HEK293 (cell line): ENCODE data around the gene HOXD1.

ENCODE experiments used
- BCL11B ChIP-seq: fragments of 450-650 bp; formaldehyde crosslinking; IDR thresholded peaks from 2 replicates; pipeline ENCODE4 v1.5.1; 2016; ENCODE audit warnings: low read depth, missing biosample characterization, missing genetic modification characterization
- FEZF1 ChIP-seq: fragments of 450-650 bp; formaldehyde crosslinking; IDR thresholded peaks from 2 replicates; pipeline ENCODE4 v1.5.1; 2016; ENCODE audit warnings: missing biosample characterization, missing genetic modification characterization
- IKZF3 ChIP-seq: fragments of 450-650 bp; IDR thresholded peaks from 2 replicates; pipeline ENCODE4 v1.5.0; 2018; ENCODE audit warnings: missing biosample characterization, mild to moderate bottlenecking, missing genetic modification characterization, moderate library complexity
- KLF16 ChIP-seq: fragments of 450-650 bp; formaldehyde crosslinking; IDR thresholded peaks from 2 replicates; pipeline ENCODE4 v1.5.1; 2017; ENCODE audit warnings: missing biosample characterization, missing genetic modification characterization
- KLF7 ChIP-seq: fragments of 450-650 bp; formaldehyde crosslinking; IDR thresholded peaks from 2 replicates; pipeline ENCODE4 v1.5.1; 2016; ENCODE audit warnings: missing biosample characterization, missing genetic modification characterization, borderline replicate concordance
- OSR2 ChIP-seq: fragments of 450-650 bp; formaldehyde crosslinking; IDR thresholded peaks from 2 replicates; pipeline ENCODE4 v1.5.1; 2016; ENCODE audit warnings: missing biosample characterization, missing genetic modification characterization
- REPIN1 ChIP-seq: fragments of 450-650 bp; formaldehyde crosslinking; IDR thresholded peaks from 2 replicates; pipeline ENCODE4 v1.5.1; 2017; ENCODE audit warnings: missing biosample characterization, missing genetic modification characterization, low read depth
- SP2 ChIP-seq: fragments of 450-650 bp; formaldehyde crosslinking; IDR thresholded peaks from 2 replicates; pipeline ENCODE4 v1.5.1; 2016; ENCODE audit warnings: missing biosample characterization, missing genetic modification characterization
- SP7 ChIP-seq: fragments of 450-650 bp; formaldehyde crosslinking; IDR thresholded peaks from 2 replicates; pipeline ENCODE4 v1.5.1; 2016; ENCODE audit warnings: missing biosample characterization, missing genetic modification characterization
- WT1 ChIP-seq: fragments of 450-650 bp; formaldehyde crosslinking; IDR thresholded peaks from 2 replicates; pipeline ENCODE4 v1.5.1; 2016; ENCODE audit warnings: missing biosample characterization, missing genetic modification characterization
- ZBTB17 ChIP-seq: fragments of 450-650 bp; formaldehyde crosslinking; IDR thresholded peaks from 2 replicates; pipeline ENCODE4 v1.5.1; 2016; ENCODE audit warnings: missing biosample characterization, missing genetic modification characterization
- ZBTB20 ChIP-seq: fragments of 450-650 bp; formaldehyde crosslinking; IDR thresholded peaks from 2 replicates; pipeline ENCODE4 v1.5.1; 2016; ENCODE audit warnings: missing biosample characterization, missing genetic modification characterization
- ZFP3 ChIP-seq: fragments of 450-650 bp; formaldehyde crosslinking; IDR thresholded peaks from 2 replicates; pipeline ENCODE4 v1.5.1; 2016; ENCODE audit warnings: low read depth, missing biosample characterization, missing genetic modification characterization
- ZNF2 ChIP-seq: fragments of 450-650 bp; formaldehyde crosslinking; IDR thresholded peaks from 2 replicates; pipeline ENCODE4 v1.5.1; 2016; ENCODE audit warnings: missing biosample characterization, missing genetic modification characterization
- ZNF266 ChIP-seq: fragments of 450-650 bp; formaldehyde crosslinking; IDR thresholded peaks from 2 replicates; pipeline ENCODE4 v1.5.1; 2016; ENCODE audit warnings: missing biosample characterization, missing genetic modification characterization, low read depth
- ZNF274 ChIP-seq, 2 experiments: fragments of 200-500 bp in 1 of 2; fragments of 450-650 bp in 1 of 2; sonication (Bioruptor generic) in 1 of 2; formaldehyde crosslinking in 1 of 2; IDR thresholded peaks; 2 replicates each; pipeline versions ENCODE4 v1.5.1 to v1.6.1; 2014 to 2016; ENCODE audit warnings: borderline replicate concordance in 1 of 2, inconsistent platforms in 1 of 2, low read length in 1 of 2, missing biosample characterization in 1 of 2, missing genetic modification characterization in 1 of 2
- ZNF341 ChIP-seq: fragments of 450-650 bp; formaldehyde crosslinking; IDR thresholded peaks from 2 replicates; pipeline ENCODE4; 2016; ENCODE audit warnings: low read depth, missing biosample characterization, missing genetic modification characterization
- ZNF354C ChIP-seq: fragments of 450-650 bp; formaldehyde crosslinking; IDR thresholded peaks from 2 replicates; pipeline ENCODE4 v1.5.1; 2016; ENCODE audit warnings: missing biosample characterization, missing genetic modification characterization, low read depth, borderline replicate concordance
- ZNF366 ChIP-seq: fragments of 450-650 bp; formaldehyde crosslinking; conservative IDR thresholded peaks from 2 replicates; pipeline ENCODE4 v1.5.1; 2016; ENCODE audit warnings: missing biosample characterization, missing genetic modification characterization
- ZNF426 ChIP-seq: fragments of 450-650 bp; formaldehyde crosslinking; IDR thresholded peaks from 2 replicates; pipeline ENCODE4 v1.5.1; 2017; ENCODE audit warnings: missing biosample characterization, missing genetic modification characterization, mild to moderate bottlenecking, inconsistent platforms, moderate library complexity
- ZNF518A ChIP-seq: fragments of 450-650 bp; formaldehyde crosslinking; conservative IDR thresholded peaks from 2 replicates; pipeline ENCODE4 v1.5.1; 2016; ENCODE audit warnings: low read depth, missing biosample characterization, missing genetic modification characterization
- ZNF544 ChIP-seq: fragments of 450-650 bp; formaldehyde crosslinking; IDR thresholded peaks from 2 replicates; pipeline ENCODE4 v1.5.0; 2017; ENCODE audit warnings: missing biosample characterization, missing genetic modification characterization
- ZNF571 ChIP-seq: fragments of 450-650 bp; formaldehyde crosslinking; IDR thresholded peaks from 2 replicates; pipeline ENCODE4 v1.5.0; 2017; ENCODE audit warnings: missing biosample characterization, missing genetic modification characterization
- ZNF596 ChIP-seq: fragments of 450-650 bp; IDR thresholded peaks from 2 replicates; pipeline ENCODE4 v1.5.0; 2018; ENCODE audit warnings: missing biosample characterization, mild to moderate bottlenecking, missing genetic modification characterization, moderate library complexity
- ZNF623 ChIP-seq: fragments of 450-650 bp; formaldehyde crosslinking; IDR thresholded peaks from 2 replicates; pipeline ENCODE4 v1.5.1; 2016; ENCODE audit warnings: missing biosample characterization, missing genetic modification characterization
- ZNF660 ChIP-seq: fragments of 450-650 bp; IDR thresholded peaks from 2 replicates; pipeline ENCODE4 v1.5.1; 2018; ENCODE audit warnings: missing biosample characterization, mild to moderate bottlenecking, missing genetic modification characterization
- ZNF768 ChIP-seq: fragments of 450-650 bp; formaldehyde crosslinking; IDR thresholded peaks from 2 replicates; pipeline ENCODE4 v1.5.1; 2018; ENCODE audit warnings: missing biosample characterization, mild to moderate bottlenecking, missing genetic modification characterization
- ZNF785 ChIP-seq: fragments of 450-650 bp; formaldehyde crosslinking; IDR thresholded peaks from 2 replicates; pipeline ENCODE4 v1.5.1; 2016; ENCODE audit warnings: missing biosample characterization, missing genetic modification characterization
- ZNF843 ChIP-seq: fragments of 450-650 bp; formaldehyde crosslinking; IDR thresholded peaks from 2 replicates; pipeline ENCODE4 v1.5.1; 2016; ENCODE audit warnings: missing biosample characterization, missing genetic modification characterization
- ZSCAN30 ChIP-seq: fragments of 450-650 bp; IDR thresholded peaks from 2 replicates; pipeline ENCODE4 v1.5.1; 2018; ENCODE audit warnings: missing biosample characterization, mild to moderate bottlenecking, missing genetic modification characterization, moderate library complexity
- ZXDB ChIP-seq: fragments of 450-650 bp; formaldehyde crosslinking; IDR thresholded peaks from 2 replicates; pipeline ENCODE4 v1.5.1; 2016; ENCODE audit warnings: missing biosample characterization, missing genetic modification characterization
- TF ChIP-seq, protein P1 (sequence below): fragments of 450-650 bp; formaldehyde crosslinking; IDR thresholded peaks from 2 replicates; pipeline ENCODE4 v1.5.1; 2017; ENCODE audit warnings: missing biosample characterization, missing genetic modification characterization
- TF ChIP-seq, protein P2 (sequence below): fragments of 450-650 bp; formaldehyde crosslinking; IDR thresholded peaks from 2 replicates; pipeline ENCODE4 v1.5.1; 2017; ENCODE audit warnings: missing biosample characterization, missing genetic modification characterization

Gene HOXD1

DNA sequence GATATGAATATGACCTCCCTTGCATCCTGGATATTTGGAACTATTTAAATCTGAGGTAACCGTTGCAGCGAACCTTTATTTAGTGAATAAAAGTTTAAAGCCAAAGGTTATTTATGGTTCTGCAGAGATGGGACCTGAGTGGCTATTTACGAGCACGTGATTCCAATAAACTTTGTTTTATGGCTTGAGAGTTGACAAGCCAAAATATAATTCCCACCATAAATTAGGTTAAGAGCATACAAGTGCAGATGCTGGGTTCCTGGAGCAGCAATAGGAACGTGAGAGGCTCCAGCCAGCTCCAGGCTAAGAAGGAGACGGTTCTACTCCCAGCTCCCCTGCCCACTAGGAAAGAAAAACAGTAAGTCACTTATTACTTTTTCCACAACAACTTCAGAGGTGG, 42.4 kb upstream of the HOXD1 start (continued):
- 0 out of 2 replicates have a peak, but pooled peaks have one; percentile 12 for TF ChIP-seq ZBTB17
- TF ChIP-seq FEZF1: peak; percentile 74
- peak; percentile 26; the same call in 1 of the 2 replicates for TF ChIP-seq ZNF596 (tag by site-specific recombination)
- peak; percentile 46 for TF ChIP-seq ZNF341
- TF ChIP-seq ZNF274 (IDR thresholded peaks at IDR 0.05; ENCODE audit: low read length): no peak
- no peak for TF ChIP-seq ZNF274 (tag by site-specific recombination; IDR thresholded peaks at IDR 0.05; ENCODE audit: borderline replicate concordance)
- no peak for TF ChIP-seq BCL11B (tag by site-specific recombination)
- no peak for TF ChIP-seq ZNF426 (tag by site-specific recombination)
- 0 out of 2 replicates have a peak, but pooled peaks have one; percentile 22 for TF ChIP-seq ZBTB20 (tag by site-specific recombination)
- TF ChIP-seq SP2 (tag by site-specific recombination): 0 out of 2 replicates have a peak, but pooled peaks have one; percentile 9
- TF ChIP-seq ZNF571: no peak
- TF ChIP-seq ZNF518A (tag by site-specific recombination): no peak
- no peak for TF ChIP-seq ZNF354C (tag by site-specific recombination)
- TF ChIP-seq, protein P1, sequence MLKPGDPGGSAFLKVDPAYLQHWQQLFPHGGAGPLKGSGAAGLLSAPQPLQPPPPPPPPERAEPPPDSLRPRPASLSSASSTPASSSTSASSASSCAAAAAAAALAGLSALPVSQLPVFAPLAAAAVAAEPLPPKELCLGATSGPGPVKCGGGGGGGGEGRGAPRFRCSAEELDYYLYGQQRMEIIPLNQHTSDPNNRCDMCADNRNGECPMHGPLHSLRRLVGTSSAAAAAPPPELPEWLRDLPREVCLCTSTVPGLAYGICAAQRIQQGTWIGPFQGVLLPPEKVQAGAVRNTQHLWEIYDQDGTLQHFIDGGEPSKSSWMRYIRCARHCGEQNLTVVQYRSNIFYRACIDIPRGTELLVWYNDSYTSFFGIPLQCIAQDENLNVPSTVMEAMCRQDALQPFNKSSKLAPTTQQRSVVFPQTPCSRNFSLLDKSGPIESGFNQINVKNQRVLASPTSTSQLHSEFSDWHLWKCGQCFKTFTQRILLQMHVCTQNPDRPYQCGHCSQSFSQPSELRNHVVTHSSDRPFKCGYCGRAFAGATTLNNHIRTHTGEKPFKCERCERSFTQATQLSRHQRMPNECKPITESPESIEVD (tag by site-specific recombination): peak; percentile 85
- no peak for TF ChIP-seq WT1 (tag by site-specific recombination)
- TF ChIP-seq REPIN1 (tag by site-specific recombination): no peak
- 0 out of 2 replicates have a peak, but pooled peaks have one; percentile 21 for TF ChIP-seq SP7 (tag by site-specific recombination)
- 0 out of 2 replicates have a peak, but pooled peaks have one; percentile 47 for TF ChIP-seq OSR2
- TF ChIP-seq ZNF785 (tag by site-specific recombination): no peak
- TF ChIP-seq, protein P2, sequence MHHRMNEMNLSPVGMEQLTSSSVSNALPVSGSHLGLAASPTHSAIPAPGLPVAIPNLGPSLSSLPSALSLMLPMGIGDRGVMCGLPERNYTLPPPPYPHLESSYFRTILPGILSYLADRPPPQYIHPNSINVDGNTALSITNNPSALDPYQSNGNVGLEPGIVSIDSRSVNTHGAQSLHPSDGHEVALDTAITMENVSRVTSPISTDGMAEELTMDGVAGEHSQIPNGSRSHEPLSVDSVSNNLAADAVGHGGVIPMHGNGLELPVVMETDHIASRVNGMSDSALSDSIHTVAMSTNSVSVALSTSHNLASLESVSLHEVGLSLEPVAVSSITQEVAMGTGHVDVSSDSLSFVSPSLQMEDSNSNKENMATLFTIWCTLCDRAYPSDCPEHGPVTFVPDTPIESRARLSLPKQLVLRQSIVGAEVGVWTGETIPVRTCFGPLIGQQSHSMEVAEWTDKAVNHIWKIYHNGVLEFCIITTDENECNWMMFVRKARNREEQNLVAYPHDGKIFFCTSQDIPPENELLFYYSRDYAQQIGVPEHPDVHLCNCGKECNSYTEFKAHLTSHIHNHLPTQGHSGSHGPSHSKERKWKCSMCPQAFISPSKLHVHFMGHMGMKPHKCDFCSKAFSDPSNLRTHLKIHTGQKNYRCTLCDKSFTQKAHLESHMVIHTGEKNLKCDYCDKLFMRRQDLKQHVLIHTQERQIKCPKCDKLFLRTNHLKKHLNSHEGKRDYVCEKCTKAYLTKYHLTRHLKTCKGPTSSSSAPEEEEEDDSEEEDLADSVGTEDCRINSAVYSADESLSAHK (tag by site-specific recombination): 0 out of 2 replicates have a peak, but pooled peaks have one; percentile 46
- 0 out of 2 replicates have a peak, but pooled peaks have one; percentile 32 for TF ChIP-seq ZNF366 (tag by site-specific recombination)
- no peak for TF ChIP-seq ZFP3
- TF ChIP-seq ZXDB (tag by site-specific recombination): peak; percentile 52; the same call in 1 of the 2 replicates
- TF ChIP-seq ZNF623: no peak
- no peak for TF ChIP-seq ZNF544 (tag by site-specific recombination)
- no peak for TF ChIP-seq ZNF768 (tag by site-specific recombination)
- peak; percentile 90 for TF ChIP-seq ZNF843
- TF ChIP-seq ZNF266 (tag by site-specific recombination): no peak
- no peak for TF ChIP-seq KLF7
- TF ChIP-seq ZNF2: no peak
- TF ChIP-seq KLF16: 0 out of 2 replicates have a peak, but pooled peaks have one; percentile 25
- peak; percentile 67; the same call in 1 of the 2 replicates for TF ChIP-seq IKZF3 (tag by site-specific recombination)
- peak; percentile 53; the same call in 1 of the 2 replicates for TF ChIP-seq ZSCAN30 (tag by site-specific recombination)
- peak; percentile 73 for TF ChIP-seq ZNF660
